HG02870 (cell line): ENCODE data around the gene HSPA8.
A peak's percentile ranks its signal among the peaks of the same experiment; 100 is the strongest.
"Not testable (repeated sequence)": the region's sequence is repeated elsewhere in the genome, so short reads cannot be mapped to it uniquely, and the experiment has no call there.

Experiments
- ATAC-seq: cut with Tn5 transposase; IDR thresholded peaks from one replicate; pipeline ENCODE4 v1.9.1; 2021; ENCODE audit warnings: mild to moderate bottlenecking, moderate library complexity; ENCODE audit not compliant: unreplicated experiment

The HSPA8 gene

GRCh38 chr11:123061403-123062157, at the start of gene HSPA8:
HSPA8 (minus strand) TSS chr11:123062136; CDS start chr11:123061324, 812 bp downstream.
- ATAC-seq: peak; percentile 1

- ATAC-seq: no peak
Observed at GRCh38 chr11:123111465-123111864, 49.5 kb upstream of the HSPA8 start.

DNA sequence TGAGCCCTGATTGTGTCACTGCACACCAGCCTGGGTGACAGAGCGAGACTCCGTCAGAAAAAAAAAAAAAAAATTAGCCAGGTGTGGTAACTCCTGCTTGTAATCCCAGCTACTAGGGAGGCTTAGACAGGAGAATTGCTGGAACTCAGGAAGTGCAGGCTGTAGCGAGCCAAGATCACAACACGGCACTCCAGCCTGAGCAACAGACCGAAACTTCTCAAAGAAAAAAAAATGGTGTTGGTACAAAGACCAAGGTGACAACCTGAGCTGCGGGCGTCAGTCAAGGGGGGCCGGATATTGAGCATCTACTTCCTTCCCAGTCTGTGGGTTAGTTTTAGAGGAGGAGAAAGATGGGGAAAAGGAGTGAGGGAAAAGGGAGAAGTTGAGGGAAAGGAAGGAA, 48.5 kb upstream of the HSPA8 start:
- no peak for ATAC-seq

GRCh38 chr11:123107945-123108495, 46.1 kb upstream of the HSPA8 start:
- ATAC-seq: no peak

- no peak for ATAC-seq
Observed at GRCh38 chr11:123104697-123105096, 42.8 kb upstream of the HSPA8 start.

DNA sequence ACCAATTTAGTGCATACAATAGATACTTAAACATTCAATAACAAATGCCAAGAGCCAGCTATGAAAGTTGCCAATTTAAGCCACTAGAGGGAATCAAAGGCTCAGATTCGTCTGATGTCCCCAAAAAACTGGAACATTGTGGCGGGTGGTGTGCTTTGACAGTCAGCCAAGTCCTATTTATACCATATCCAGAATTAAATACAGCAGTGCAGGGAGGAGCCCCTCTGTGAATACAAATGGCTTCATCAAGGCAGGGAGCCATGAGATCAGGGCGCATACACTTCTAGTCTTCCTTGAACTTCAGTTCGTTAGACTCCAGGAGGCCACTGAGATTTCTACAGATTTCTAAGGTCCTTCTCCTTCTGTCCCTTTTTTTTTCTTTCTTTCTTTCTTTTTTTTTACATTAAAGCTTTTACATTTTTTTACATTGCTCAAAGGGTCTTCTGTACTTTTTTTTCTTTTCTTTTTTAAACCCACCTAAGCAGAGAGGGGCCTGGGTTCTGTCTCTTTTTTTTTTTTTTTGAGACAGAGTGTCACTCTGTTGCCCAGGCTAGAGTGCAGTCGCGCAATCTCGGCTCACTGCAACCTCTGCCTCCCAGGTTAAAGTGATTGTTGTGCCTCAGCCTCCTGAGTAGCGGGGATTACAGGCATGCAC, 41.5 kb upstream of the HSPA8 start:
- no peak for ATAC-seq

GRCh38 chr11:123100379-123101085, 38.6 kb upstream of the HSPA8 start:
- ATAC-seq: no peak

- ATAC-seq: no peak
Observed at GRCh38 chr11:123098990-123099389, 37.1 kb upstream of the HSPA8 start.

DNA sequence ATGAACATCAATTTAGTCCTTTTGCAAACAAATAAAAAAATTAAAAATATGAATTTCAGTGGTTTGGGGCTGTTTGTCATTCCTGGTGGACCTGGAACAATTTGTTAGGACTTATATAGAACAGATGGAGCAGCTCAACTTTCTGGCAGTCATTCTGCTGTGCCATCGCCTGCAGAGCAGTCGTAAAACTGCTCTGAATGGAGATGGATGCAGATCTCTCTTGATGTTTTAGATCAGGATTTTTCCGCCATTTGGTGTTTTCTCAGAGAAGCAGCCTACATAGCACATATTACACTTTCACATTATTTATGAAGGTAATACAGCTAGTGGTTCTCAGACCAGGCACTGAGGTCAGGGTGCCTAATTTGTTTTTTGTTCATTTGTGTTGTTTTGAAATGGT, 31.8 kb upstream of the HSPA8 start:
- no peak for ATAC-seq

DNA sequence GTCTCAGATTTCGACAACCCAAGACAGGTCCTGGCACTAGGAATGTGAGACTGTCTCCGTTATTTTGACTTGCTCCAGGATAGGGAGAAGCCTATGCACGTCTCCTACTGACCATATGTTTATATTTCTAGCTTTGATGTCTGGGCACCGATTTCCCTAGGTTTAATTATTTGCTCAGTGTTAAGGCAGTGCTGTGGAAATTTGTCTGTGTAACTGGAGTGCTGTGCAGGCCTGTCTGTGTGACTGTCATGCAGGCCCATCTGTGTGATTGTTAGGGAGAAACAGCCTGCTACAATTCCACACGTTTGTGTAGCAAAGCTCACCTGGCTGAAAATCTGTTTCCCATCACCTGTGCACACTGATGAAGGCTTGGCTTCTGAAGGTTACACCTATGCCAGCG, 29.6 kb upstream of the HSPA8 start:
- ATAC-seq: no peak

- not testable (repeated sequence) for ATAC-seq
Observed at GRCh38 chr11:123090168-123090567, 28.2 kb upstream of the HSPA8 start.

DNA sequence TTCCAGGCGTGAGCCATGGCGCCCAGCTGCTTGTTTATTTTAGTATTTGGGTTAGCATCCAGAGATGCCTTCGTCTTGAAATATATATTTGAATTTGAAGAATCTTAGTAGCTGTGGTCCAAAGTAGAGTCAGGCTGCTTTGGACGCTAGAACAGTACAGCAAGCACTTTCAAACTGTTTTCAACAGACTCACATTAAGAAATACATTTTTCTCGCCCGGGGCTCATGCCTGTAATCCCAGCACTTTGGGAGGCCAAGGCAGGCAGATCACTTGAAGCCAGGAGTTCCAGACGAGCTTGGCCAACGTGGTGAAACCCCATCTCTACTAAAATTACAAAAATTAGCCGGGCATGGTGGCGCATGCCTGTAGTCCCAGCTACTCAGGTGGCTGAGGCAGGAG, 27.0 kb upstream of the HSPA8 start:
- not testable (repeated sequence) for ATAC-seq

GRCh38 chr11:123087657-123088056, 25.7 kb upstream of the HSPA8 start:
- peak; percentile 94 for ATAC-seq

DNA sequence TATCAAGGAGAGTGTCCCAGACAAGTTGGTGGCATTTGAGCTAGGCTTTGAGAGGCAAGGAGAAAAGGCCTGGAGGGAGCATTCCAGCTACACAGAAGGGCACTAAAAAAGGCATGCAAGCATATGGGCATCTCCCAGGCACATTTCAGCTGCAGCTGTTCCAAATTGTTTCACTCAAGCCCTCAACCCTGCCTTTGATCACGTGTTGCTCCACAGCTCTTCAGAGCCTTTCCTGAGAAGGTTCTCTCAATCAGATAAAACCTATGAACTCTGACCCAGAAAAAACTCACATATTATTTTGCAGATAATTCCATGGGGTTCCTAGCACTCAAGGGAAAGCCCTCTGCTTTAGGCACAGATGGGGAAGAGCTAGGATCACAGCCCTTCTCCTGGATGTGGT, 24.4 kb upstream of the HSPA8 start:
- ATAC-seq: no peak

DNA sequence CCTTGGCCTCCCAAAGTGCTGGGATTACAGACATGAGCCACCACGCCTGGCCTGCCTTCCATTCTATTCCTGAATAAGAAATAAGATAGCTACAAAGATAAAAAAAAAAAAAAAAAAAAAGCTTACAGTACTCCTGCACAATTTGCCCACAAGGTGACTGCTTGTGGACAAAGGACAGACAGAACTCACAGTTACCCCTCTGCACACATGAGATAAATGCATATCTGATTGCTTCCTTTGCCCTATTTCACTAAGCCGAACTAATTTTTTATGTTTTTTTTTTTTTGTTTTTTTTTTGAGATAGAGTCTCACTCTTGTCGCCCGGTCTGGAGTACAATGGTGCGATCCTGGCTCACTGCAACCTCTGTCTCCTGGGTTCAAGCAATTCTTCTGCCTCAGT, 23.6 kb upstream of the HSPA8 start:
- ATAC-seq: no peak

DNA sequence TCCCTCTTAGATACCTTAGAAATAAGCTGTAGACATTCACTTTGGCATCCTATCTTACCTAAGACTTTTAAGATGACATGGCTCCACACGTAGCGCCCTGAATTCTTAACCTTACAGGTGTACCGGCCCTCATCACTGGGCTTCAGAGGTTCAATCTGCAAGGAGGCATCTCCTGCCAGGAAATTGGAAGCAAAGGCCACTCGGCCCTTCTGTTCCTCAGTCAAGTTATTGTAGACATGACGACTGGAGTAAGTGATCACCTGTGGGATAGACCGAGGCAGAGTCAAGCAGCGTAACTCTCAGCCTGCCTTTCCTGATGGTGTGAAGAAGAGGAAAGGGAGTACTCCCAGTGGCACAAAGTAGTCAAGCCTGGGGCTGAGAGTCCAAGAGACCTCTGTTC, 22.5 kb upstream of the HSPA8 start:
- no peak for ATAC-seq

- ATAC-seq: no peak
Observed at GRCh38 chr11:123083623-123084029, 21.7 kb upstream of the HSPA8 start.

- no peak for ATAC-seq
Observed at GRCh38 chr11:123082977-123083376, 21.0 kb upstream of the HSPA8 start.

GRCh38 chr11:123080015-123080414, 18.1 kb upstream of the HSPA8 start:
- no peak for ATAC-seq

- ATAC-seq: no peak
Observed at GRCh38 chr11:123076484-123076883, 14.5 kb upstream of the HSPA8 start.

DNA sequence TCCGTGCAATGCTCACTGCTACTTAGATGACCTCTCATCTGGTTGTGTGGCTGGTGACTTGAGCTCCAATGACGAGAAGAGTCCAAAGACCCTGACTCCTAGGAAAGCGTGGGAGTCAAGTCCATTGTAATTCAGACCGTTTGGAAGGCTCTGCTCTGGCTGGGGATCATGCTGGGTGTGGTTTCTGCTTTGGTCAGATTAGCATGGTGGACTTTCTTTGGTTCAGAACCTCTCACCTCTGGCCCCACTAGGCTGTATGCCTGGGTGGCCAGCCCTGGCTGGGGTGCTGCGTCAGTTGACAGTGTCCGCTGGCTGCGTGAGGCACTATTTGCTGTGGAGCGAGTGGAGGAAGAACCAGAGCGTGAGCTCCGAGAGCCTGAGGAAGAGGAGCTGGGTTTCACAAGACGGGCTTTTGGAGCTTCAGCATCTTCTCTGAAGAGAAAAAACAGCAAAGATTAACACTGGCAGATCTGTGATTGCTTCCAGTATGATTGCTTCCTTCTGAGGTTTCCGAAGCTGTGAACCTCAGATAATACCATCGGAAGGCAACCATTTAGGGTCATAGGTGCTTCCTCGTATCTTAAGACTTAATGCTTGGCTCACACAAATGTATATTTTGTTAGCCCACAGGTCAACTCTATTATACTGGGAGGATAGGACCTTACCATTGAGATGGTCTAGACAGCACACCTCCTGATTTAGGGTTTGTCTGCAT, 11.6 kb upstream of the HSPA8 start:
- ATAC-seq: no peak
